ENCODE data around the gene NELL1.

DNA sequence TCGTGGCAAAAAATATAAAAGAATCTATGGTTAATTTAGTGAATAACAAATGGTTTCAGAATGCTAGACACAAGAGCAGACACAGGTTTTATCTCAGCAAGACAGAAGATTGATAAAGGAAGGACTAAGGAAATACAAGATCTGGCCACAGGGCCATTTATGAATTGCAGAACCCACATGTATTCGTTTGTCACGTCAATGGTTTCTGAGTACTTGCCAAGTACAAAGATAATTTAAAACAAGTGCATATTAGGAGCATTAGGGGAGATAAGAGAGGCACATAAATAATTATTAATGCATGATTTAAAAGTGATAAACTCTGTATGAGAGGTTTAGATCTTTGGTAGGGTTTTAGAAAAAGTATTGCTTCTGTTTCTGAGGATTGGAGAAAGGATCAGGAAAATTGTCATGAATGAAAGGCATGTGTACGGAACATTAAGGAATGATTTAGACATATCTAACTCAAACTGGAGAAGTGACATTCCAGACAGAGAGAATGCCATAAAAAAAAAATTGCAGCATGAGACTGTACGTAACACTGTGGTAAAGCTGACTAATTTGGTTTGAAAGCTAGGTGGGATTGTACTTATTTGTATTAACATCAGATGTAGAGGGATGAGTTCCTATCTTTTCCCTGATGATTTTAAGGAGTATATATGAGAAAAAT is 727.1 kb downstream of the NELL1 start:
- TF ChIP-seq CTCF (IDR thresholded peaks at IDR 0.05) = no peak
- no peak for TF ChIP-seq POLR2A (IDR thresholded peaks at IDR 0.05)

All from adrenal gland (tissue), 5 donors.